Panc1 (cell line): Measurements from ENCODE around the gene PCDHB11.
"Not testable (repeated sequence)": the region's sequence is repeated elsewhere in the genome, so short reads cannot be mapped to it uniquely, and the experiment has no call there.

Experiments
- CTCF ChIP-seq: fragments of 450-650 bp; IDR thresholded peaks from 2 replicates; pipeline ENCODE4 v1.5.1; 2017; ENCODE audit warnings: mild to moderate bottlenecking
- POLR2AphosphoS5 ChIP-seq: IDR thresholded peaks from 2 replicates; pipeline ENCODE4 v1.6.1; 2012; ENCODE audit warnings: mild to moderate bottlenecking, low read depth, low read length, moderate library complexity
- REST ChIP-seq, 2 experiments: IDR thresholded peaks; 2 replicates each; pipeline ENCODE4 v1.6.1; 2011 to 2012; ENCODE audit warnings: low read depth in 2 of 2, control low read depth in 1 of 2, low read length in 1 of 2, mild to moderate bottlenecking in 1 of 2, moderate library complexity in 1 of 2; ENCODE audit not compliant: insufficient read depth in 1 of 2
- SIN3A ChIP-seq: IDR thresholded peaks from 2 replicates; pipeline ENCODE4 v1.6.1; 2012; ENCODE audit warnings: low read depth, mild to moderate bottlenecking, low read length, moderate library complexity, borderline replicate concordance; ENCODE audit not compliant: insufficient read depth
- TCF7L2 ChIP-seq: IDR thresholded peaks from 2 replicates; pipeline ENCODE4 v1.6.1; 2011; ENCODE audit warnings: mild to moderate bottlenecking, low read depth, low read length, inconsistent platforms

GRCh38 chr5:141247434-141247833 lies 48.0 kb downstream of the PCDHB11 start:
- not testable (repeated sequence) for TF ChIP-seq SIN3A; CTCF; TCF7L2; POLR2AphosphoS5; REST (IDR thresholded peaks at IDR 0.05; ENCODE audit: insufficient read depth in 1 of 2, low read depth in 2 of 2, low read length in 1 of 2)
